Endothelial cell of umbilical vein (primary cell): Measurements from ENCODE around the gene KIF26A. TPM values are rescaled to one million over a fixed set of nuclear protein-coding genes. Genes with fewer than 3 reads are reported as not detected.

Experiments used
- BruUV-seq: library from RNA; stranded (reverse); fragments of 400-500 nt; replicated peaks from 2 replicates; lab custom pipeline; 2021; lab: Mats Ljungman, UMichigan
- CTCF ChIA-PET: fragments of 300-600, 350-600 bp; sonication (Branson Sonifier 250); formaldehyde crosslinking; loops from one replicate; lab custom pipeline; 2021; ENCODE audit warnings: antibody characterized with exemption, inconsistent platforms; lab: Charles Lee
- POLR2A ChIA-PET: fragments of 300-600, 350-600 bp; sonication (Branson Sonifier 250); formaldehyde crosslinking; loops from one replicate; lab custom pipeline; 2021; ENCODE audit warnings: antibody characterized with exemption, inconsistent platforms; lab: Charles Lee
- DNase-seq: peaks from one replicate; pipeline ENCODE4 v3.0.0-alpha.2; 2011; ENCODE audit warnings: low read depth, low spot score
- FAIRE-seq: peaks from 2 replicates; lab custom pipeline; 2011; peaks lifted over from hg19 to GRCh38; lab: Jason Lieb, UNC
- H2AFZ ChIP-seq: 2 replicates; pipeline ENCODE4 v1.6.0; 2012; ENCODE audit warnings: low read depth, low read length, control low read depth, inconsistent platforms
- H3K27ac ChIP-seq: 2 replicates; pipeline ENCODE4 v1.5.1; 2011; ENCODE audit warnings: low read depth, mild to moderate bottlenecking, control low read depth, low read length, moderate library complexity; ENCODE audit not compliant: insufficient read depth
- H3K27me3 ChIP-seq, 2 experiments: 2 replicates each; pipeline versions ENCODE4 v1.6.0 to v1.6.1; 2011; ENCODE audit warnings: low read length in 2 of 2, mixed read lengths in 1 of 2; ENCODE audit not compliant: control insufficient read depth in 2 of 2, insufficient read depth in 2 of 2
- H3K36me3 ChIP-seq, 2 experiments: 2 replicates in 1 of 2; 3 replicates in 1 of 2; pipeline ENCODE4 v1.5.1; 2011; ENCODE audit warnings: low read length in 2 of 2, mild to moderate bottlenecking in 1 of 2, moderate library complexity in 1 of 2; ENCODE audit not compliant: control insufficient read depth in 2 of 2, insufficient read depth in 2 of 2; ENCODE audit errors: extremely low read depth in 1 of 2
- H3K4me1 ChIP-seq: 3 replicates; pipeline ENCODE4 v1.5.1; 2011; ENCODE audit warnings: mild to moderate bottlenecking, low read length; ENCODE audit not compliant: control insufficient read depth, insufficient read depth; ENCODE audit errors: extremely low read depth
- H3K4me2 ChIP-seq: 2 replicates; pipeline ENCODE4 v1.6.1; 2011; ENCODE audit warnings: low read length, control low read depth, mixed read lengths; ENCODE audit not compliant: insufficient read depth
- H3K4me3 ChIP-seq, 3 experiments: fragments of 200-600 bp in 1 of 3; sonication (generic), shearing (Covaris generic) in 1 of 3; replicated peaks in 1 of 3; 2 replicates each; pipeline ENCODE4 v1.5.1; 2011 to 2016; ENCODE audit warnings: control low read depth in 3 of 3, low read length in 3 of 3, mild to moderate bottlenecking in 2 of 3, inconsistent platforms in 1 of 3, low read depth in 1 of 3, moderate library complexity in 1 of 3; ENCODE audit not compliant: insufficient read depth in 1 of 3
- H3K79me2 ChIP-seq: 2 replicates; pipeline ENCODE4 v1.6.0; 2012; ENCODE audit warnings: low read length, inconsistent platforms; ENCODE audit not compliant: control insufficient read depth, insufficient read depth
- H3K9ac ChIP-seq: replicated peaks from 2 replicates; pipeline ENCODE3; 2011; ENCODE audit warnings: low read length, control low read depth; ENCODE audit not compliant: insufficient read depth; ENCODE audit errors: extremely low read depth
- H3K9me1 ChIP-seq: replicated peaks from 3 replicates; pipeline ENCODE4 v1.6.0; 2011; ENCODE audit warnings: mild to moderate bottlenecking, low read length; ENCODE audit not compliant: control insufficient read depth, insufficient read depth; ENCODE audit errors: extremely low read depth
- H3K9me3 ChIP-seq: replicated peaks from 2 replicates; pipeline ENCODE4 v1.5.1; 2012; ENCODE audit warnings: low read length, inconsistent platforms; ENCODE audit not compliant: control insufficient read depth, insufficient read depth
- H4K20me1 ChIP-seq: replicated peaks from 2 replicates; pipeline ENCODE3; 2011; ENCODE audit warnings: mild to moderate bottlenecking, low read length; ENCODE audit not compliant: control insufficient read depth, insufficient read depth; ENCODE audit errors: extremely low read depth
- CTCF ChIP-seq, 2 donors: IDR thresholded peaks; 1 replicate in 1 of 2; 2 replicates in 1 of 2; pipeline ENCODE4 v1.5.1; 2011; ENCODE audit warnings: low read length in 2 of 2, mild to moderate bottlenecking in 2 of 2, moderate library complexity in 2 of 2, control low read depth in 1 of 2, inconsistent platforms in 1 of 2, low read depth in 1 of 2; ENCODE audit not compliant: insufficient read depth in 1 of 2; ENCODE audit errors: extremely low read depth in 1 of 2
- EZH2 ChIP-seq: IDR thresholded peaks from 2 replicates; pipeline ENCODE4 v1.6.1; 2012; ENCODE audit warnings: borderline replicate concordance, low read depth, mild to moderate bottlenecking, moderate library complexity, low read length, inconsistent platforms; ENCODE audit not compliant: severe bottlenecking
- FOS ChIP-seq: IDR thresholded peaks from 2 replicates; pipeline ENCODE4 v1.6.1; 2011; ENCODE audit warnings: mild to moderate bottlenecking, low read length, moderate library complexity, borderline replicate concordance; ENCODE audit not compliant: insufficient read depth
- GATA2 ChIP-seq: IDR thresholded peaks from 2 replicates; pipeline ENCODE4 v1.7.0; 2011; ENCODE audit warnings: low read depth, mild to moderate bottlenecking, moderate library complexity, mixed read lengths, low read length; ENCODE audit not compliant: insufficient read length, insufficient read depth
- JUN ChIP-seq: IDR thresholded peaks from 2 replicates; pipeline ENCODE4 v1.6.1; 2011; ENCODE audit warnings: borderline replicate concordance, low read depth; ENCODE audit not compliant: insufficient read length, insufficient read depth
- MAX ChIP-seq: IDR thresholded peaks from 2 replicates; pipeline ENCODE4 v1.6.1; 2011; ENCODE audit not compliant: insufficient read depth, insufficient read length
- MYC ChIP-seq: IDR thresholded peaks from one replicate; pipeline ENCODE4 v1.6.1; 2011; ENCODE audit warnings: mild to moderate bottlenecking, low read depth, low read length
- POLR2A ChIP-seq: IDR thresholded peaks from 2 replicates; pipeline ENCODE4 v1.6.1; 2012; ENCODE audit warnings: low read depth, mild to moderate bottlenecking, control low read depth, low read length
- POLR2AphosphoS5 ChIP-seq: IDR thresholded peaks from 2 replicates; pipeline ENCODE4 v1.6.1; 2012; ENCODE audit warnings: low read depth, mild to moderate bottlenecking, control low read depth, low read length, moderate library complexity; ENCODE audit not compliant: insufficient read depth
- dilution Hi-C: fragments of 300-500 bp; cut with MboI; formaldehyde crosslinking; loops from one replicate; pipeline ENCODE4 v1.15.0; 2019; ENCODE audit warnings: low sequenced_read_pairs; ENCODE audit not compliant: extremely low pct_ligation_motif_present
- intact Hi-C: fragments of 100-400 bp; cut with micrococcal nuclease; formaldehyde crosslinking; loops from one replicate; pipeline ENCODE4 v1.10.0; 2022
- polyA plus RNA-seq, 4 experiments: library from polyadenylated mRNA; depleted of rRNA in 3 of 4; stranded (reverse) in 3 of 4; unstranded in 1 of 4; fragments of >200 nt; gene quantifications; 2 replicates each; pipeline versions ENCODE4 v1.2.1 to v1.2.3, GENCODE V29; 2011 to 2012; ENCODE audit warnings: missing spikeins in 1 of 4
- total RNA-seq: library from RNA; stranded (reverse); gene quantifications from 2 replicates; pipeline ENCODE4 v1.2.3, GENCODE V29; 2021

Gene KIF26A
- total and polyA plus RNA-seq, 2 donors (not counting 3 experiments of a cell fraction or from before 2014, with no cell fraction given) = 3.6 to 10.7 TPM

- TF ChIP-seq MAX = no peak
- TF ChIP-seq POLR2AphosphoS5 = no peak
- TF ChIP-seq EZH2 = no peak
- no peak for TF ChIP-seq FOS
- TF ChIP-seq CTCF (IDR thresholded peaks at IDR 0.05; ENCODE audit: extremely low read depth in 1 of 2, insufficient read depth in 1 of 2, low read depth in 1 of 2, low read length in 2 of 2) = no peak
- TF ChIP-seq JUN = no peak
- TF ChIP-seq GATA2 = no peak
- no peak for TF ChIP-seq MYC
- TF ChIP-seq POLR2A = no peak
- Histone ChIP-seq H3K27me3 (no peaks in the 10 kb centered on the region), H3K4me1 (peaks cover 26% of the 10 kb centered on the region), H3K9ac (no peak overlapping the region), H3K27ac (no peak overlapping the region), H3K9me1 (no peaks in the 10 kb centered on the region), H3K4me3 (no peak overlapping the region), H3K9me3 (no peaks in the 10 kb centered on the region), H3K4me2 (peak overlapping the region; percentile 22), H4K20me1 (no peaks in the 10 kb centered on the region), H3K79me2 (no peaks in the 10 kb centered on the region), H3K36me3 (peaks cover 0 to 10% of the 10 kb centered on the region in 2 experiments), H2AFZ (peak overlapping the region; percentile 57)
- dilution Hi-C loops = no loop called here
- BruUV-seq = no TSS peak
- peak; percentile 64 for DNase-seq
- no peak for FAIRE-seq
- POLR2A ChIA-PET = interaction anchor here (0.6 kb wide), 1 partner anchor 376 kb away, joined by 5 read pairs; no protein-coding TSS in a partner anchor
- CTCF ChIA-PET = no interaction called here
- intact Hi-C loops = loop anchor here (2.0 kb wide), 1 partner anchor 35 kb away; no protein-coding TSS in a partner anchor
Observed at GRCh38 chr14:104149617-104150135, 11.3 kb downstream of the KIF26A start.
